Nucleus accumbens (tissue), 56 donors: ENCODE measurements around the gene PLEKHA5.

Source experiments
- DNase-seq, 56 donors: peaks; one replicate each; lab custom pipeline; 2025; lab: John Stamatoyannopoulos, UW

The PLEKHA5 gene

GRCh38 chr12:19125325-19125724 lies 4.2 kb upstream of the PLEKHA5 start:
- no peak for DNase-seq

DNA sequence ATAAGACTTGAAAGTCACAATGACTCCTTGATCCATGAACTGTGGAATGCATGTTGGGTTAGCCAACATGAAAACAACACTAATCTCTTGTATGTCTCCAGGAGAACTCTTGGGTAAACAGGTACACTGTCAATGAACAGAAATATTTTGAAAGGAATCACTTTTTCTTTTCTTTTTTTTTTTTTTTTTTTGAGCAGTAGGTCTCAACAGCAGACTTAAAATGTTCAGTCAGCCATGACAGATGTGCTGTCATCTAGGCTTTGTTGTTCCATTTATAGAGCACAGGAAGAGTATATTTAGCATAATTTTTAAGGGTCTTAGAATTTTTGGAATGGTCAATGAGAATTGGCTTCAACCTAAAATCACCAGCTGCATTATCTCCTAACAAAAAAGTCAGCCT lies 2.3 kb upstream of the PLEKHA5 start:
- DNase-seq: no peak

DNA sequence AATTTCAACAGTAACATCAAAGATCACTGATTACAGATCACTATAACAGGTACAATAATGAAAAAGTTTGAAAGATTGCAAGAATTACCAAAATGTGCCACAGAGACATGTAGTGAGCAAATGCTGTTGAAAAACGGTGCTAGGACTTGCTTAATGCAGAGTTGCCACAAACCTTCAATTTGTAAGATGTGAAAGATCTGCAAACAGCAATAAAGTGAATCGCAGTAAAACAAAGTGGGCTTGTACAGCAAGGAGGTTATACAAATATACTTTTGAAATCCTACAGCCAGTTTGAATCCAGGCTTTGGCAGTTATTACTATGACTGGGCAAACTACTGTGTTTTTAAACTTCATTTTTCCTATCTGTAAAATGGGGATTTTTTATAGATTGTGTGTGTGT lies 1.0 kb upstream of the PLEKHA5 start:
- no peak for DNase-seq

GRCh38 chr12:19129122-19129485 lies 429 bp upstream of the PLEKHA5 start:
- peak in 2 of 56 donors; percentile 18 to 38 for DNase-seq

DNA sequence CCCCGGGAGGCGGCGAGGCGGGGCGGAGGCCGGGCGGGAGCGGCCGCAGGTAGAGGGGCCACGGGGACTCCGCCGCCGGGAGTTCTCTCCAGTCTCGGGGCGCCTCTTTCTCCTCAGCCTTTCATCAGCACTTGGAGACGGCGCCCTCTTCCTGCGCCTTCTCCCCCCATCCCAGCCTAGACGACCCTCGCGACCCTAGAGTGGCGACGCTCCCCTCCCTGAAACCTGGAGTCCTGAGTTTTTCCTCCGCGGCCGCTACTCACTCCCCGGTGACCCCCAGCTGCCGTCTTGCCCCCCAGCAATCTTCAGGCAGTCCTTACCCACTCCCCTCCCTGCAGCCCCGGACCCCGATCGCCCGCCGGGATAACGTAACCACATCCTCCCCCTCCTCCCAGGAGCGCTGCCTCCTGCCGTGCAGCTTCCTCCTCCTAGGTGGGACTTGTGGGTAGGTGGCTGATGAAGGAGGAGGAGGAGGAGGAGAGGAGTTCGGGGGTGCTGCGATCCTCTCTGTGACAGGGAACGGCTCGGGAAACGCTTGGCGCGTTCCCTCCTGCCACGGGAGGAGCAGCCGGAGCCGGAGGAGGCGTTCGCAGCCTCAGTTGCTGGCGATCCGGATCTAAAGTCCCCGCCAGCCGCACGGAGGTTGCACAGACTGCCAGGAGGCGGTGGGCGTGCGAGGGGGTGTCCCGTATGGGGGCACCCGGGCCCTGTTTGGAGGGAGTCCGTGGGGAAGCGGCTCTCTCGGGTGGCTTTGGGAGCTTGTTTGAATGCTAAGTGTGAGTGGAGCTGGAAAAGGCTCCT lies 891 bp downstream of the PLEKHA5 start:
- peak in 50 of 56 donors; percentile 1 to 71 (median 33) for DNase-seq

DNA sequence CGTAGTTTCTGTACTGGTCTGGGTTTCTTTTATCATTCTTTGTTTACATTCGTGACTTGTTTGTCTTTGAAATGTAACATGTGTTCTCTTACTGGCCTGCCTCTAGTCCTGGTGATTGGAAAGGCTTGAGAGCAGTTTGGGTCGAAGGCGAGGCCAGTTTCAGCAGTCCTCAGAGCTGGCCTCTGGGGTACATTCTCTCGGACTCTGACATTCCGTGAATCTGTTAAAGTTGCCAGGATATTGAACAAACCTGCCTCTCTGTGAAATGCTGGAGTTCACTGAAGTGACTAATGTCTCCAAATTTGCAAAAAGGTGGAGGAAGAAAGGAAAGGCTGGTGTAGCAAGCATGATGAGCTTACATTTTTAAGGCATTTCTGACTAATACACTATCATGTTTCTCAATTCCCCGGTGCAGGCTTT lies 1.5 kb downstream of the PLEKHA5 start:
- DNase-seq: peak in 19 of 56 donors; percentile 6 to 55 (median 33)

DNA sequence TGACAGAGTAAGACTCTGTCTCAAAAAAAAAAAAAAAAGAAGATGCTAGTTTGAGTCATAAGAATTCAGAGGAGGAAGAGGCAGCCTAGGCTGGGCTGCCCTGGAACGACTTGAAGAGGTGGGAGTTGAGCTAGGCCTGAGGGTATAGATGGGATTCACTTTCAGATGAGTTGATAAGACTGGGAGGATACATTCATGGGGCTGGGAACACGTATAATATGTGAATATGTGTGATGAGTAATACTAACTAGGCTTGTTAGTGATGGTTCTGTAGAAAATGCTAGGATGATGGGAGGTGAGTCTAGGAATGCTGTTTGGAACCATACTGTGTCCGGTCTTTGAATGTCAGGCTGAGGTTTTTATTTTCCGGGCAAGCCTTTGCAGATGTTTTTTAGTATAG lies 9.0 kb downstream of the PLEKHA5 start:
- DNase-seq: no peak

GRCh38 chr12:19138956-19139355 lies 9.4 kb downstream of the PLEKHA5 start:
- DNase-seq: no peak

DNA sequence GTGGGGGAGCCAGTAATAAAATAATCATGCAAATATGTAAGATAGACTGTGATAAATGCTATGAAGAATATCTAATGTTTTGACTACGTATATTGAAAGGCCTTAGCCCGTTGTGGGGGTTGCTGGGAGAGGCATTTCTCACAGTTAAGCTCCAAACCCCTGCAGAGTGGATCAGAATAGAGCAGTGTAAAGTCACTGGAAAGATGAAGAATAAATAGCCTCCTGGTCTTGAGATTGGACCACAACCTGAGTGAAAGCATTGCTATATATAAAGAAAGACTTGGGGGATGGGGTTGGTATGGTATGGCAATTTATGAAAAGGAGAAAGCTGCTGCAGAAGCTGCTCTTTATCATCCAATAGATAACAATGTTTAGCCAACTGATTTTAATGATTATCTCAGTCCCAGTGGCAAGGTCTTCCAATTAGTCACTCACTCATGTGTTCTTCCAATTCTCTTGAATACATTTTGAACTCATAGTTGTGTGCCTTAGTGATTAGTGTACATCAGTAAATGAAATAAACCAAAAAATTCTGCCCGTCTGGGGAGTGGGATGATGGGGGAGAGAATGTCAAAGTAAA lies 10.2 kb downstream of the PLEKHA5 start:
- DNase-seq: no peak

DNA sequence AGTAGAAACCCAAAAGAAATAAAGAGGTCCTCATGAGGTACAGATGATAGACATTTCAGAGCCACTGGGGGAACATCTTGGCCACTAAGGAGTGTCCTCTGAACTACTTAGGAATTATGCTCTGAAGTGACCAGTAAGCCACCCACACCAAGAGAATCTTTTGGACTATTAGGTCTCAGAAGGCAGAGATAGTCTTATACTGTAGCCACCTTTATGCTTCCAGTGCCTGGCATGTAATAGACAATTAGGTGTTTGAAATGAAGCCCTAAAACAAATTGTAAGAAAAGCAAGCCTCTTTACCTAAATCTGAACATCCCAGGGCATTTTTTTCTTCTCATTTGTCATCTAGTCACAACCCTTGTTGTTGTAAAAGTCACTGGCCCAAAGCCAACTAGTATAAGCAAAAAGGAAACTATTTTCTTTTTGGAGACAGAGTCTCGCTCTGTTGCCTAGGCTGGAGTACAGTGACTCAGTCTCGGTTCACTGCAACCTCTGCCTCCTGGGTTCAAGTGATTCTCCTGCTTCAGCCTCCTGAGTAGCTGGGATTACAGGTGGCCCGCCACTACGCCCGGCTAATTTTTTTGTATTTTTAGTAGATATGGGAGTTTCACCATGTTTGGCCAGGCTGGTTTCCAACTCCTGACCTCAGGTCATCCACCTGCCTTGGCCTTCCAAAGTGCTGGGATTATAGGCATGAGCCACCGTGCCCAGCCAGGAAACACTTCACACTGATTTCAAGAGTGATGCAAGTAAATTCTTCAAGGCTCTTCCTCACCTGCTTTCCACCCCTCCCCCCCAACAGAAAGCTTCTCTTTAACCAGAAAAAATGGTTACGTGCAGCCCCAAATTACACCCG lies 11.1 kb downstream of the PLEKHA5 start:
- no peak for DNase-seq

DNA sequence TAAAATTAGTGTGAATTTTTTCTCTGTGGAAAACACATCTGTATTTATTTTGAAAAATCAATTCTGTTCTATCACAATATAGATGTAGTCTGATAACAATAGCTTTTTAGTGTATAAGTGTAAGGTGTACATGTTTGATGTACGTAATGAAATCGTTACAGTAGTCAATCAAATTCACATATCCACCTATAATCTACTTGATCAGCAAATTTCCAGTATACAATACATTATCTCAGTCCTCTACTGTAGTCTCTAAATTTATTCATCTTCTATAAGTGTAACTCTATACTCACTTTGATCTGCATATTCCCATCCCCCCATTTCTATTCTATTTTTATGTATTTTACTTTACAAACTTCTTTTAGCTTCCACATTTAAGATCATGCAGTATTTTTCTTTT lies 13.0 kb downstream of the PLEKHA5 start:
- DNase-seq: no peak

- no peak for DNase-seq
Observed at GRCh38 chr12:19144287-19144686, 14.8 kb downstream of the PLEKHA5 start.

GRCh38 chr12:19144985-19145384 lies 15.5 kb downstream of the PLEKHA5 start:
- no peak for DNase-seq

DNA sequence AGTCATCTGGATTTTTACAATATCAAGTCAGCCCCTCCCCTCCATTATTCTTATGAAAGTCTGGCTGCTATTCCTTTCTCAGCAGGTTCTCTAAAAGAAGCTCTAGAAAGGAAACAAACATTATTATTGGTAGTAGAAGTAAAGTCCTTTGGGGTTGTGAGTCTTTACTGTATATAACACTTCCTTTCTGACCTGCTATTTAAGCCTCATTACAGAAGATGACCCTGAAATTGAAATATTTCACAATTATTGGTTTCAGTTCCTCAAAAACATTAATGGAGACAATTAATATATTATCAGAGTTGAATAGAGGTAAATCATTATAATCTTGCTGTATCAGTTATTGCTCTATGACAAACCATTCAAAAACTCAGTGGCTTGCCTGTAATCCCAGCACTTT lies 19.3 kb downstream of the PLEKHA5 start:
- no peak for DNase-seq

DNA sequence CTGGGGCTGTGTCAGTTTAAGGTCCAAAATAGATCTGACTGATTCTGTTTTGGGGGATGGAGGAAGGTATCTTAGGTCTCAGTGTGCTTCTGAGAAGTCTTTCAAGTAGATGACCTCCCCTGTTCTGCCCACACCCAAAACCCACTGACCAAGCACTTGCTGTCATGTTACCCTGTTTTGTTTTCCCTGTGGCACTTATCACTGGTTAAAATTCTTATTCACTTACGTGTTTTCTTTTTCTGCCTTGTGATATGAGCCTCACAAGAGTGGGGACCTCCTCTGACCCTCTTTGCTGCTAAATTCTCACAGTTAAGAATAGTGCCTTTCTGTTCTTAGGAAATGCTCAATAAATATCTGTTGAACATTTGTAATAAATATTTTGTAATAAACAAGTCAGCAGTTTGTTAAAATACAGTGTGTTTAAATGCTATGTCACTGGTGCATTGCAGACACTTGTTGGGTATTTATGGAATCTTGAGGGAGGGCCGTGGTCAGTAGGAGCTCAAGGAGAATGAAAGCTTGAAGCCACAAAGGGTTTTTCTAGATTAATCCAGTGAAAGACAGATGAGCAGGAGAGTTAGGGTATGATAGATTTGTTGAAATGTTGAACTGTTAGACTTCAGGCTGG lies 20.9 kb downstream of the PLEKHA5 start:
- no peak for DNase-seq

DNA sequence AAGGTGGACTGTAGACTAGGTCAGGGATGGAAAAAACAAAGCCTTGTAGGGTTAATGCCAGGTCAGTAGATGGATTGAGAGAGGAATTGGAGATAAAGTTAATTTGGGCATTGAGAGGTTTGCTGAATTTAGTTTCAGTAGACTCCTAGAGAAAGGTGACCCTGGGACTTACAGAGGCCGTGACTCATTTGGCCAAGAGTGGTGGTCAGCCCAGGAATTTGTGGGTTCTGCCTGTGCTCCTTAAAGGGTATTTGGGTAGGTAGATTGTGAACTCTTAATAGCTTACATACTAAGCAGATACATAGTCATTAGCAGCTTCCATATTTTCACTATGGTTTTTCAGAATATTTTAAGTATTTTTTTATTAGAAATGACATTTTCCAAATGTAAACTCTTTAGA lies 21.8 kb downstream of the PLEKHA5 start:
- no peak for DNase-seq

DNA sequence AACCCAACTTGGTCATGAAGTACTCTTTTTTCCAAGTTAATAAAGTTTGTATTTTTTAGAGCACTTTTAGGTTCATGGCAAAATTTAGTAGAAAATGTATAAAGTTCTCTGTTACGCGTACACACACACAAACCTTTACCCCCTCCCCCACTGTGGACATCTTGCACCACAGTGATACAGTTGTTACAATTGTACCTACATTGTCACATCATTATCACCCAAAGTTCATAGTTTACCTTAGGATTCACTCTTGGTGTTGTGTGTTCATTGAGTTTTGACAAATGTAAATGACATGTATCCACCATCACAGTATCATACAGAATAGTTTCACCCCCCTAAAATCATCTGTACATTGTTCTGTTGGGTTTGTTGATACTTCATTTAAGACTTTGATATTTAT lies 23.9 kb downstream of the PLEKHA5 start:
- DNase-seq: no peak

- DNase-seq: no peak
Observed at GRCh38 chr12:19154686-19155085, 25.2 kb downstream of the PLEKHA5 start.

GRCh38 chr12:19155981-19156734 lies 26.6 kb downstream of the PLEKHA5 start:
- no peak for DNase-seq

DNA sequence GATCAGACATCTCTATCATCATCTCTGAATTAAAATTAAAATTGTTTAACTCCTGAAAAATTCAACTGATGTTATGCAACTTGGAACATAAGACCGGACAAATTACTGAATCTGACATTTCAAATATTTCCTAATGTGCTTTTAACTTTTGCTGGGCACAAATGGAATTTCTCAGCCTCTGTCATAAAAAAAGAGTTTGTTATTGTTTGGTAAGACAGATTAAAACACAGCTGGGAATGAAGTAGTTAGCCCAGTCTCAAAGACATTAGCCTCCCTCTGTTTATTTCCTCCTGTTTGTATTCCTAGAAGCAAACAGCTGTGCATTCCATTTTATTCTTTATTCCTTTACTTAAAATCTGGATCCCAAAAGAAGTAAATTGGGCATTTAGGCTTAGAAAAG lies 29.4 kb downstream of the PLEKHA5 start:
- no peak for DNase-seq
